A549 (cell line): Measurements from ENCODE around the gene MAP3K2. TPM values are rescaled to one million over a fixed set of nuclear protein-coding genes. Genes with fewer than 3 reads are reported as not detected.

Source experiments
- ATAC-seq, 2 experiments: fragments of 200-7000 bp in 1 of 2; fragments of >200 bp in 1 of 2; cut with Nextera tagmentation in 1 of 2; cut with Tn5 transposase in 1 of 2; 3 replicates each; pipeline versions ENCODE4 v1.8.0 to v1.9.1; 2018 to 2020; ENCODE audit warnings: mild to moderate bottlenecking in 1 of 2, moderate library complexity in 1 of 2
- CTCF ChIA-PET: fragments of 300-600 bp; sonication (Branson Sonifier 250); formaldehyde crosslinking; extraction: SDS; loops from one replicate; lab custom pipeline; 2021; ENCODE audit warnings: antibody characterized with exemption, inconsistent platforms; lab: Yijun Ruan, JAX
- POLR2A ChIA-PET: fragments of 350-600 bp; formaldehyde crosslinking; extraction: SDS; loops from one replicate; lab custom pipeline; 2021; ENCODE audit warnings: antibody characterized with exemption, inconsistent platforms; lab: Yijun Ruan, JAX
- DNase-seq, 2 experiments: peaks; one replicate each; pipeline versions ENCODE4 v3.0.0 to v3.0.0-alpha.2; 2011 to 2016; ENCODE audit warnings: low read depth in 1 of 2, low spot score in 1 of 2
- FAIRE-seq: peaks from 2 replicates; lab custom pipeline; 2011; peaks lifted over from hg19 to GRCh38; lab: Jason Lieb, UNC
- H3K27ac ChIP-seq, 2 experiments: fragments of >200 bp; sonication (Bioruptor Twin); formaldehyde crosslinking; 3 replicates each; pipeline ENCODE4 v1.5.1; 2016 to 2017
- H3K4me1 ChIP-seq: fragments of >200 bp; sonication (Bioruptor Twin); formaldehyde crosslinking; 3 replicates; pipeline ENCODE4 v1.6.1; 2016
- H3K4me2 ChIP-seq: fragments of >200 bp; sonication (Bioruptor Twin); formaldehyde crosslinking; 3 replicates; pipeline ENCODE4 v1.6.1; 2016
- H3K4me3 ChIP-seq: fragments of >200 bp; sonication (Bioruptor Twin); formaldehyde crosslinking; 3 replicates; pipeline ENCODE4 v1.5.1; 2016
- H3K9me3 ChIP-seq: fragments of >200 bp; sonication (Bioruptor Twin); formaldehyde crosslinking; 3 replicates; pipeline ENCODE4 v1.6.1; 2016
- CEBPB ChIP-seq, 2 experiments: fragments of >200 bp in 1 of 2; sonication (Bioruptor Twin) in 1 of 2; formaldehyde crosslinking in 1 of 2; IDR thresholded peaks; 2 replicates each; pipeline ENCODE4 v1.6.1; 2012 to 2016
- E2F6 ChIP-seq: IDR thresholded peaks from 2 replicates; pipeline ENCODE4 v1.6.1; 2012; ENCODE audit warnings: low read depth, borderline replicate concordance
- EHMT2 ChIP-seq: fragments of 200-600 bp; sonication (generic); IDR thresholded peaks from 2 replicates; pipeline ENCODE4 v1.6.1; 2016; ENCODE audit warnings: antibody characterized with exemption, low read depth, mild to moderate bottlenecking, moderate library complexity
- EP300 ChIP-seq, 2 experiments: fragments of >200 bp; sonication (Bioruptor Twin); formaldehyde crosslinking; IDR thresholded peaks; 2 replicates in 1 of 2; 3 replicates in 1 of 2; pipeline ENCODE4 v1.6.1; 2016 to 2017
- ESRRA ChIP-seq: fragments of 150-350 bp; IDR thresholded peaks from 2 replicates; pipeline ENCODE4 v1.6.1; 2014; ENCODE audit warnings: mild to moderate bottlenecking, low read length, borderline replicate concordance
- FOSL2 ChIP-seq, 2 experiments: fragments of 450-650 bp in 1 of 2; fragments of >200 bp in 1 of 2; sonication (Bioruptor Twin) in 1 of 2; formaldehyde crosslinking; IDR thresholded peaks; 2 replicates each; pipeline versions ENCODE4 v1.5.0 to v1.6.1; 2016 to 2020; ENCODE audit warnings: mild to moderate bottlenecking in 1 of 2, moderate library complexity in 1 of 2
- FOXS1 ChIP-seq: fragments of 250-450 bp; sonication (Bioruptor Pico); IDR thresholded peaks from 2 replicates; pipeline ENCODE4 v1.5.0; 2020; ENCODE audit warnings: mild to moderate bottlenecking, moderate library complexity
- HEYL ChIP-seq: fragments of 250-450 bp; sonication (Bioruptor Pico); IDR thresholded peaks from 2 replicates; pipeline ENCODE4 v1.8.0; 2021; ENCODE audit warnings: mild to moderate bottlenecking, moderate library complexity
- HOXB5 ChIP-seq: fragments of 250-450 bp; sonication (Bioruptor Pico); IDR thresholded peaks from 2 replicates; pipeline ENCODE4 v1.5.0; 2020; ENCODE audit warnings: mild to moderate bottlenecking, moderate library complexity
- JUN ChIP-seq, 2 experiments: fragments of >200 bp; sonication (Bioruptor Twin); formaldehyde crosslinking; IDR thresholded peaks; 2 replicates in 1 of 2; 3 replicates in 1 of 2; pipeline ENCODE4 v1.6.1; 2016 to 2017
- JUNB ChIP-seq: fragments of >200 bp; sonication (Bioruptor Twin); formaldehyde crosslinking; IDR thresholded peaks from 2 replicates; pipeline ENCODE4 v1.6.1; 2016
- KDM1A ChIP-seq: fragments of 200-600 bp; sonication (generic); IDR thresholded peaks from 2 replicates; pipeline ENCODE4 v1.6.1; 2016; ENCODE audit warnings: low read depth, mild to moderate bottlenecking
- KDM5A ChIP-seq: fragments of 200-600 bp; sonication (generic); IDR thresholded peaks from 2 replicates; pipeline ENCODE4 v1.6.1; 2016; ENCODE audit warnings: antibody characterized with exemption, mild to moderate bottlenecking
- MAFK ChIP-seq: fragments of 450-650 bp; IDR thresholded peaks from 2 replicates; pipeline ENCODE4 v1.6.1; 2014; ENCODE audit not compliant: partially characterized antibody
- MAX ChIP-seq: IDR thresholded peaks from 2 replicates; pipeline ENCODE4 v1.6.1; 2012
- MYC ChIP-seq: IDR thresholded peaks from 2 replicates; pipeline ENCODE4 v1.6.1; 2012; ENCODE audit warnings: mild to moderate bottlenecking, inconsistent platforms, low read length, improper control_type of control experiment, borderline replicate concordance
- NPAS2 ChIP-seq: fragments of 250-450 bp; sonication (Bioruptor Pico); IDR thresholded peaks from 2 replicates; pipeline ENCODE4 v1.8.0; 2022; ENCODE audit warnings: mild to moderate bottlenecking, moderate library complexity, borderline replicate concordance
- POLR2AphosphoS2 ChIP-seq: conservative IDR thresholded peaks from 2 replicates; pipeline ENCODE4 v1.6.1; 2012; ENCODE audit warnings: low read length, improper control_type of control experiment, inconsistent platforms
- RARB ChIP-seq: fragments of 250-450 bp; sonication (Bioruptor Pico); IDR thresholded peaks from 2 replicates; pipeline ENCODE4 v1.8.0; 2021; ENCODE audit warnings: mild to moderate bottlenecking, moderate library complexity
- SMC3 ChIP-seq: fragments of >200 bp; sonication (Bioruptor Twin); formaldehyde crosslinking; IDR thresholded peaks from 3 replicates; pipeline ENCODE4 v1.6.1; 2018; ENCODE audit warnings: inconsistent platforms
- ZC3H11A ChIP-seq: fragments of 450-650 bp; IDR thresholded peaks from 2 replicates; pipeline ENCODE4 v1.6.1; 2014; ENCODE audit warnings: antibody characterized with exemption, mild to moderate bottlenecking
- WGBS: methylation state at CpG from one replicate; pipeline ENCODE4 v1.1.6; 2017; ENCODE audit errors: missing lambda C conversion rate; 5-methylcytosine and 5-hydroxymethylcytosine counted together
- polyA plus RNA-seq, 4 experiments: library from polyadenylated mRNA; depleted of rRNA in 3 of 4; stranded (reverse); fragments of >200 nt; fragmentation: RNase III in 1 of 4; extraction: RNeasy Plus Mini Kit Qiagen cat#74134 plus additional on column Dnase treatment in 1 of 4; gene quantifications; 2 replicates in 3 of 4; 3 replicates in 1 of 4; pipeline ENCODE4 v1.2.3, GENCODE V29; 2011 to 2017
- TF ChIP-seq, protein P1 (sequence below): IDR thresholded peaks from 2 replicates; pipeline ENCODE4 v1.6.1; 2012

Gene MAP3K2
- polyA plus RNA-seq, 2 of the 4 experiments (the other 2 are of a cell fraction), result 12.3 to 29.7 TPM

- DNase-seq (no peak), ATAC-seq (no peak), FAIRE-seq (no peak)
- POLR2A ChIA-PET, result no interaction called here
- H3K4me2 ChIP-seq, result peak overlapping the region; percentile 77
- TF ChIP-seq E2F6 (no peak), EP300 (IDR thresholded peaks at IDR 0.05) (no peak), NPAS2 (no peak)
- H3K4me3 ChIP-seq, result no peak overlapping the region
- peaks cover 67% of the 10 kb centered on the region for H3K4me1 ChIP-seq
- CTCF ChIA-PET, result interaction anchor here (0.9 to 2.3 kb wide), 2 partner anchors 10 to 203 kb away, joined by 4 to 8 read pairs; no protein-coding TSS in a partner anchor
- H3K9me3 ChIP-seq, result no peaks in the 10 kb centered on the region
- 91% methylated on average over 9 of the region's 9 CpGs for WGBS
- H3K27ac ChIP-seq, result peak overlapping the region; percentile 81
Measured at GRCh38 chr2:127400533-127400896, 12.7 kb upstream of the MAP3K2 start.

- H3K4me2 ChIP-seq, result peak overlapping the region; percentile 54
- peak; percentile 84 to 95 for DNase-seq
- POLR2A ChIA-PET, result interaction anchor here (1.2 to 1.6 kb wide), 2 partner anchors 9 to 10 kb away, joined by 5 to 8 read pairs; no protein-coding TSS in a partner anchor
- H3K4me3 ChIP-seq, result no peak overlapping the region
- ATAC-seq, result peak; percentile 85 to 88
- no peak for FAIRE-seq
- H3K4me1 ChIP-seq, result peaks cover 55% of the 10 kb centered on the region
- CTCF ChIA-PET, result interaction anchor here (0.8 to 1.8 kb wide), 3 partner anchors 10 to 21 kb away, joined by 3 to 5 read pairs (median 5); no protein-coding TSS in a partner anchor
- H3K27ac ChIP-seq, result peak overlapping the region; percentile 71 to 81
- H3K9me3 ChIP-seq, result peaks cover 9% of the 10 kb centered on the region; the same call in 2 of the 3 replicates
- 6% methylated on average over 4 of the region's 4 CpGs for WGBS
- no peak for TF ChIP-seq HEYL (CRISPR knock-in tag)
- TF ChIP-seq MYC, result no peak
- TF ChIP-seq MAX, result peak; percentile 57; the same call in 1 of the 2 replicates
- 0 out of 5 replicates have a peak, but pooled peaks of 1 of the 2 experiments have one; percentile 27 for TF ChIP-seq JUN (IDR thresholded peaks at IDR 0.05)
- peak; percentile 68 for TF ChIP-seq FOSL2 (IDR thresholded peaks at IDR 0.05)
- TF ChIP-seq FOSL2 (CRISPR knock-in tag; IDR thresholded peaks at IDR 0.05), result peak; percentile 95
Measured at GRCh38 chr2:127398239-127398590, 10.4 kb upstream of the MAP3K2 start.

GRCh38 chr2:127397568-127398238 lies 9.9 kb upstream of the MAP3K2 start:
- ChIA-PET CTCF (interaction anchor here (0.8 to 1.8 kb wide), 2 partner anchors 18 to 22 kb away, joined by 3 to 5 read pairs; no protein-coding TSS in a partner anchor), POLR2A (interaction anchor here (1.2 to 1.6 kb wide), 2 partner anchors 9 to 10 kb away, joined by 5 to 8 read pairs; no protein-coding TSS in a partner anchor)
- ATAC-seq (peak; percentile 39 to 43; a peak in 5 of 6 replicates), FAIRE-seq (no peak), DNase-seq (no peak)
- Histone ChIP-seq H3K4me3 (no peak overlapping the region), H3K9me3 (peaks cover 9% of the 10 kb centered on the region; the same call in 2 of the 3 replicates), H3K4me1 (peaks cover 58% of the 10 kb centered on the region), H3K27ac (peak overlapping the region; percentile 71 to 81), H3K4me2 (peak overlapping the region; percentile 54)
- TF ChIP-seq EP300 (IDR thresholded peaks at IDR 0.05), result no peak
- TF ChIP-seq RARB, result no peak
- TF ChIP-seq KDM5A, result no peak
- TF ChIP-seq, protein P1, sequence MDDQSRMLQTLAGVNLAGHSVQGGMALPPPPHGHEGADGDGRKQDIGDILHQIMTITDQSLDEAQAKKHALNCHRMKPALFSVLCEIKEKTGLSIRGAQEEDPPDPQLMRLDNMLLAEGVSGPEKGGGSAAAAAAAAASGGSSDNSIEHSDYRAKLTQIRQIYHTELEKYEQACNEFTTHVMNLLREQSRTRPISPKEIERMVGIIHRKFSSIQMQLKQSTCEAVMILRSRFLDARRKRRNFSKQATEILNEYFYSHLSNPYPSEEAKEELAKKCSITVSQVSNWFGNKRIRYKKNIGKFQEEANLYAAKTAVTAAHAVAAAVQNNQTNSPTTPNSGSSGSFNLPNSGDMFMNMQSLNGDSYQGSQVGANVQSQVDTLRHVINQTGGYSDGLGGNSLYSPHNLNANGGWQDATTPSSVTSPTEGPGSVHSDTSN, result no peak
- TF ChIP-seq JUNB, result no peak
- TF ChIP-seq MAFK, result no peak
- TF ChIP-seq JUN (IDR thresholded peaks at IDR 0.05), result no peak
- no peak for TF ChIP-seq KDM1A
- no peak for TF ChIP-seq SMC3
- WGBS, result 67% methylated on average over 8 of the region's 9 CpGs

GRCh38 chr2:127394492-127394891 lies 6.7 kb upstream of the MAP3K2 start:
- no peak overlapping the region for H3K4me3 ChIP-seq
- 100% methylated on average over 1 of the region's 3 CpGs for WGBS
- TF ChIP-seq CEBPB (IDR thresholded peaks at IDR 0.05), result no peak
- TF ChIP-seq POLR2AphosphoS2, result no peak
- TF ChIP-seq ESRRA, result no peak
- TF ChIP-seq FOXS1 (CRISPR knock-in tag), result no peak
- TF ChIP-seq ZC3H11A, result no peak
- TF ChIP-seq HOXB5, result no peak
- no peak for TF ChIP-seq EHMT2
- TF ChIP-seq, all 56 proteins: peak for 0
- peaks cover 9% of the 10 kb centered on the region; the same call in 2 of the 3 replicates for H3K9me3 ChIP-seq
- no peak for ATAC-seq
- no peak for DNase-seq
- CTCF ChIA-PET, result interaction anchor here (1.0 to 3.9 kb wide), 2 partner anchors 12 to 21 kb away, joined by 5 to 15 read pairs; no protein-coding TSS in a partner anchor
- FAIRE-seq, result no peak
- no peak overlapping the region for H3K4me2 ChIP-seq
- H3K4me1 ChIP-seq, result peaks cover 32% of the 10 kb centered on the region
- POLR2A ChIA-PET, result no interaction called here
- no peak overlapping the region for H3K27ac ChIP-seq
